ENCODE data around the gene WTIP. TPM values are rescaled to one million over a fixed set of nuclear protein-coding genes. Genes with fewer than 3 reads are reported as not detected.

Gene WTIP
- total and polyA plus RNA-seq, 2 of the 13 experiments (the other 11 are each of a cell fraction or from before 2014, with no cell fraction given) = 15.0 to 18.1 TPM

GRCh38 chr19:34501339-34502320 lies 20.1 kb downstream of the WTIP start (continued):
- TF ChIP-seq NR2F1 (CRISPR knock-in tag; IDR thresholded peaks at IDR 0.05) (no peak), ZNF335 (CRISPR knock-in tag; IDR thresholded peaks at IDR 0.05) (no peak), ZNF136 (CRISPR knock-in tag; IDR thresholded peaks at IDR 0.05; ENCODE audit: low read depth) (no peak), TERF1 (CRISPR knock-in tag; IDR thresholded peaks at IDR 0.05) (no peak), RARG (CRISPR knock-in tag; IDR thresholded peaks at IDR 0.05; ENCODE audit: low read depth) (no peak), CBX5 (CRISPR knock-in tag; IDR thresholded peaks at IDR 0.05; ENCODE audit: borderline replicate concordance) (0 out of 2 replicates have a peak, but pooled peaks have one; percentile 17), GATA4 (IDR thresholded peaks at IDR 0.05; ENCODE audit: borderline replicate concordance, low read depth) (no peak), AHDC1 (CRISPR knock-in tag; IDR thresholded peaks at IDR 0.05; ENCODE audit: borderline replicate concordance) (no peak), CEBPB (IDR thresholded peaks at IDR 0.05; ENCODE audit: borderline replicate concordance, low read depth, low read length) (no peak), STAT5B (CRISPR knock-in tag; IDR thresholded peaks at IDR 0.05) (no peak), ONECUT2 (CRISPR knock-in tag; IDR thresholded peaks at IDR 0.05) (no peak), KLF11 (CRISPR knock-in tag; IDR thresholded peaks at IDR 0.05) (no peak), ZNF674 (CRISPR knock-in tag; IDR thresholded peaks at IDR 0.05; ENCODE audit: low read depth) (no peak), CREM (IDR thresholded peaks at IDR 0.05) (no peak), CREM (CRISPR knock-in tag; IDR thresholded peaks at IDR 0.05) (no peak), FOXP4 (CRISPR knock-in tag; IDR thresholded peaks at IDR 0.05) (no peak), IKZF1 (IDR thresholded peaks at IDR 0.05) (no peak), ADNP (CRISPR knock-in tag; IDR thresholded peaks at IDR 0.05) (no peak), KDM5A (IDR thresholded peaks at IDR 0.05; ENCODE audit: borderline replicate concordance, low read length) (no peak), EEA1 (CRISPR knock-in tag; IDR thresholded peaks at IDR 0.05; ENCODE audit: borderline replicate concordance) (no peak), NFYB (CRISPR knock-in tag; IDR thresholded peaks at IDR 0.05) (no peak)
